HepG2 (cell line): ENCODE measurements around the gene JPT1. TPM values are rescaled to one million over a fixed set of nuclear protein-coding genes. Genes with fewer than 3 reads are reported as not detected.

ENCODE experiments used
- ATAC-seq: fragments of 200-7000 bp; cut with Tn5 transposase; 3 replicates; pipeline ENCODE4 v1.9.1; 2020; ENCODE audit warnings: mild to moderate bottlenecking, moderate library complexity
- BruUV-seq: library from RNA; stranded (reverse); fragments of 400-500 nt; replicated peaks from 2 replicates; lab custom pipeline; 2021; lab: Mats Ljungman, UMichigan
- CTCF ChIA-PET: fragments of 300-600 bp; formaldehyde crosslinking; extraction: SDS; loops from one replicate; lab custom pipeline; 2021; ENCODE audit warnings: low total read pairs, inconsistent platforms, low intra/inter-chr PET ratio; lab: Yijun Ruan, JAX
- POLR2A ChIA-PET: fragments of 350-600 bp; sonication (Branson Sonifier 250); formaldehyde crosslinking; loops from one replicate; lab custom pipeline; 2020; ENCODE audit warnings: antibody characterized with exemption, inconsistent platforms; lab: Yijun Ruan, JAX
- DNase-seq: peaks from one replicate; pipeline ENCODE4 v3.0.0-alpha.2; 2015; ENCODE audit warnings: low spot score
- FAIRE-seq: peaks from 3 replicates; lab custom pipeline; 2011; peaks lifted over from hg19 to GRCh38; lab: Jason Lieb, UNC
- H2AFZ ChIP-seq: one replicate; pipeline ENCODE4 v1.6.1; 2011; ENCODE audit warnings: low read length, inconsistent platforms
- H3K27ac ChIP-seq: fragments of 300-600 bp; 3 replicates; pipeline ENCODE4 v1.8.0; 2011; ENCODE audit warnings: mixed run types, mild to moderate bottlenecking, mixed read lengths, low read length, inconsistent platforms; ENCODE audit not compliant: insufficient read depth; ENCODE audit errors: extremely low read length
- H3K27me3 ChIP-seq, 2 experiments: fragments of 200-600 bp in 1 of 2; 2 replicates in 1 of 2; 3 replicates in 1 of 2; pipeline versions ENCODE4 v1.6.0 to v1.8.0; 2011; ENCODE audit warnings: low read length in 2 of 2, mild to moderate bottlenecking in 2 of 2, moderate library complexity in 2 of 2, inconsistent platforms in 1 of 2; ENCODE audit not compliant: insufficient read depth in 2 of 2, control insufficient read depth in 1 of 2
- H3K36me3 ChIP-seq, 2 experiments: fragments of 200-600 bp in 1 of 2; replicated peaks in 1 of 2; 2 replicates in 1 of 2; 3 replicates in 1 of 2; pipeline versions ENCODE4 v1.5.1 to v1.8.0; 2011; ENCODE audit warnings: low read length in 2 of 2, inconsistent platforms in 1 of 2; ENCODE audit not compliant: insufficient read depth in 2 of 2, control insufficient read depth in 1 of 2
- H3K4me1 ChIP-seq: 2 replicates; pipeline ENCODE4 v1.5.1; 2012; ENCODE audit warnings: low read length, inconsistent platforms; ENCODE audit not compliant: insufficient read depth
- H3K4me2 ChIP-seq: 2 replicates; pipeline ENCODE4 v1.6.0; 2011; ENCODE audit warnings: low read depth, low read length, inconsistent platforms
- H3K4me3 ChIP-seq, 3 experiments: fragments of 200-600 bp in 1 of 3; sonication (generic), shearing (Covaris generic) in 1 of 3; replicated peaks in 1 of 3; 2 replicates each; pipeline ENCODE4 v1.5.1; 2011 to 2016; ENCODE audit warnings: low read length in 3 of 3, inconsistent platforms in 2 of 3, low read depth in 2 of 3, mild to moderate bottlenecking in 2 of 3, control low read depth in 1 of 3, mixed read lengths in 1 of 3; ENCODE audit not compliant: insufficient read depth in 1 of 3
- H3K79me2 ChIP-seq: one replicate; pipeline ENCODE4 v1.6.1; 2011; ENCODE audit warnings: low read length, inconsistent platforms; ENCODE audit not compliant: insufficient read depth
- H3K9ac ChIP-seq: 2 replicates; pipeline ENCODE4 v1.6.0; 2011; ENCODE audit warnings: mild to moderate bottlenecking, low read depth, low read length, inconsistent platforms; ENCODE audit not compliant: insufficient read depth
- H3K9me3 ChIP-seq: 2 replicates; pipeline ENCODE4 v1.5.1; 2012; ENCODE audit warnings: mild to moderate bottlenecking, low read length
- H4K20me1 ChIP-seq: 2 replicates; pipeline ENCODE4 v1.6.0; 2011; ENCODE audit warnings: inconsistent platforms, mild to moderate bottlenecking, low read length, moderate library complexity; ENCODE audit not compliant: insufficient read depth
- AGO1 ChIP-seq: fragments of 200-400 bp; formaldehyde crosslinking; IDR thresholded peaks from 2 replicates; pipeline ENCODE4 v1.6.1; 2017; ENCODE audit warnings: mild to moderate bottlenecking, low read depth, low read length, moderate library complexity; ENCODE audit not compliant: poor library complexity, severe bottlenecking
- ATF2 ChIP-seq: sonication (generic); formaldehyde crosslinking; IDR thresholded peaks from 2 replicates; pipeline ENCODE4 v1.4.0; 2020; ENCODE audit warnings: missing genetic modification reagents
- GATAD2A ChIP-seq: IDR thresholded peaks from 2 replicates; pipeline ENCODE4 v1.6.1; 2016
- HHEX ChIP-seq: IDR thresholded peaks from 2 replicates; pipeline ENCODE4 v1.6.1; 2016; ENCODE audit warnings: control low read depth
- HOMEZ ChIP-seq: IDR thresholded peaks from 2 replicates; pipeline ENCODE4 v1.6.1; 2016; ENCODE audit warnings: low read depth
- NCOR1 ChIP-seq: fragments of 200-600 bp; sonication (generic); IDR thresholded peaks from 2 replicates; pipeline ENCODE4 v1.7.0; 2017; ENCODE audit warnings: antibody characterized with exemption, low read length, borderline replicate concordance
- NONO ChIP-seq, 2 experiments: fragments of 450-650 bp in 1 of 2; sonication (generic) in 1 of 2; formaldehyde crosslinking in 1 of 2; IDR thresholded peaks in 1 of 2; conservative IDR thresholded peaks in 1 of 2; 2 replicates each; pipeline versions ENCODE4 v1.6.1 to v1.8.0; 2017 to 2022; ENCODE audit warnings: mild to moderate bottlenecking in 1 of 2, missing genetic modification reagents in 1 of 2, moderate library complexity in 1 of 2
- REPIN1 ChIP-seq: sonication (generic); formaldehyde crosslinking; IDR thresholded peaks from 2 replicates; pipeline ENCODE4 v1.8.0; 2022; ENCODE audit warnings: missing genetic modification reagents, low read depth, mild to moderate bottlenecking, borderline replicate concordance
- TEAD2 ChIP-seq: sonication (generic); formaldehyde crosslinking; IDR thresholded peaks from 2 replicates; pipeline ENCODE4 v1.9.0; 2021; ENCODE audit warnings: missing genetic modification reagents
- TRIM24 ChIP-seq: sonication (generic); formaldehyde crosslinking; IDR thresholded peaks from 2 replicates; pipeline ENCODE4 v1.8.0; 2022; ENCODE audit warnings: mild to moderate bottlenecking, missing genetic modification reagents
- ZNF460 ChIP-seq: sonication (generic); formaldehyde crosslinking; IDR thresholded peaks from 2 replicates; pipeline ENCODE4 v1.5.1; 2020; ENCODE audit warnings: missing genetic modification reagents, mild to moderate bottlenecking, borderline replicate concordance
- ZNF777 ChIP-seq: sonication (generic); formaldehyde crosslinking; IDR thresholded peaks from 2 replicates; pipeline ENCODE4 v1.4.0; 2020; ENCODE audit warnings: missing genetic modification reagents
- ZSCAN21 ChIP-seq: sonication (generic); formaldehyde crosslinking; IDR thresholded peaks from 2 replicates; pipeline ENCODE4 v1.8.0; 2022; ENCODE audit warnings: mild to moderate bottlenecking, missing genetic modification reagents, moderate library complexity, borderline replicate concordance
- WGBS: methylation state at CpG from one replicate; pipeline ENCODE4 v1.1.6; 2017; ENCODE audit warnings: low lambda C conversion rate; 5-methylcytosine and 5-hydroxymethylcytosine counted together
- in situ Hi-C: cut with HindIII; loops from 2 replicates; pipeline ENCODE4 v1.10.0; 2017; ENCODE audit warnings: low pct_unique_long_range_greater_than_20kb; ENCODE audit not compliant: extremely low pct_ligation_motif_present
- intact Hi-C: fragments of 100-400 bp; cut with micrococcal nuclease; formaldehyde crosslinking; loops from one replicate; pipeline ENCODE4 v1.10.0; 2022; ENCODE audit not compliant: unreplicated experiment
- polyA plus RNA-seq, 8 experiments: library from polyadenylated mRNA; depleted of rRNA in 3 of 8; stranded (reverse) in 7 of 8; unstranded in 1 of 8; fragments of >200 nt; fragmentation: Illumina TruSeq in 4 of 8; extraction: Trizol in 4 of 8; gene quantifications; 2 replicates each; pipeline versions ENCODE4 v1.2.1 to v1.2.3, GENCODE V29; 2011 to 2016; ENCODE audit warnings: low read depth in 4 of 8, missing spikeins in 1 of 8, mixed read lengths in 1 of 8; ENCODE audit not compliant: insufficient read depth in 1 of 8
- total RNA-seq, 5 experiments: library from RNA; depleted of rRNA; stranded (reverse); fragments of >200 nt; fragmentation: Illumina TruSeq; extraction: Trizol; gene quantifications; 2 replicates each; pipeline ENCODE4 v1.2.3, GENCODE V29; 2016; ENCODE audit warnings: low read depth in 1 of 5
- TF ChIP-seq, protein P1 (sequence below): IDR thresholded peaks from 2 replicates; pipeline ENCODE4 v1.6.1; 2018; ENCODE audit warnings: missing genetic modification reagents
- TF ChIP-seq, protein P2 (sequence below): sonication (generic); formaldehyde crosslinking; IDR thresholded peaks from 2 replicates; pipeline ENCODE4 v1.4.0; 2020; ENCODE audit warnings: mild to moderate bottlenecking, missing genetic modification reagents

The JPT1 gene
- total and polyA plus RNA-seq, 2 of the 13 experiments (the other 11 are each of a cell fraction or from before 2014, with no cell fraction given), result 43.3 to 256 TPM

DNA sequence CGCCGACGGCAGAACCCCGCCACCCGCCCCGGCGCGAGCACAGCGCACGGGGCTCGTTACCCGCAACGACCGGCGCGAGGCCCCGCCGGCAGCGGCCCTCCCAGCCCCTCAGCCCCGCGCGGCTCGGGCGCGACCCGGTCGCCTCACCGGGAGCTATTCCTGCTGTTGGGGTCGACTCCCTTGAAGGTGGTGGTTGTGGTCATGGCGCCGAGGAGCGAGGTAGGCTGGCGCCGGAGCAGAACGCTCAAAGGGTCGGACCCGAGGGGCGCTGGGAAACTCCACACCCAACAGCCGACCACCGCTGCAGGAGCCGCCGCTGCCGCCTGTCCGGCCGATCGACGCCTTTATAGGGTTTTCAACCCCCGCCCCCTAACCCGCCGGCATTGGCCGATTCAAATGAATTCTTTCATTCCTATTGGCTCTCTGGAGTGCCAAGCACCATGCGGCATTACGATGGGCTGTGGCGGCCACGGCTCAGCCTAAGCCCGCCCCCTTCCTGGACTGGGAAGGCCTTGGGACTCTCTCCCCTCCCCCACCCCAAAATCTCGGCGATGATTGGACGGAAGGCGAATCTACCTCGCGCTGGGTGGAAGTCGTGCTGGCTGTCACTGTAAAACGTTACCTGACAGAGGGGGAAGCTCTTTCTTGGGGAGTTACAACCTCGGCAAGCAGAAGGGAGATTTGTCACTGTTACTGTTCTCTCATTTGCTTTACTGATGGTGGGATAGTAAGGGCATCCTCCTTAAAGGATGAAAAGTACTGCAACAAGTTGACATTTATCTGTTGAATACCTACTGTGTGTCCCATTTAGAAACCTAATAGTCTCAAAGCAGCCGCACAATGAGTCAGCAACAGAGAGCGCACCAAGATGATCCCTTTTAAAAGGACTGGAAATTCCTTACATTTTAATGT, at the start of gene JPT1 (continued):
- TF ChIP-seq, protein P1, sequence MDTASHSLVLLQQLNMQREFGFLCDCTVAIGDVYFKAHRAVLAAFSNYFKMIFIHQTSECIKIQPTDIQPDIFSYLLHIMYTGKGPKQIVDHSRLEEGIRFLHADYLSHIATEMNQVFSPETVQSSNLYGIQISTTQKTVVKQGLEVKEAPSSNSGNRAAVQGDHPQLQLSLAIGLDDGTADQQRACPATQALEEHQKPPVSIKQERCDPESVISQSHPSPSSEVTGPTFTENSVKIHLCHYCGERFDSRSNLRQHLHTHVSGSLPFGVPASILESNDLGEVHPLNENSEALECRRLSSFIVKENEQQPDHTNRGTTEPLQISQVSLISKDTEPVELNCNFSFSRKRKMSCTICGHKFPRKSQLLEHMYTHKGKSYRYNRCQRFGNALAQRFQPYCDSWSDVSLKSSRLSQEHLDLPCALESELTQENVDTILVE (CRISPR knock-in tag), result peak; percentile 72

- Histone ChIP-seq H4K20me1 (no peaks in the 10 kb centered on the region), H3K27me3 (no peaks in the 10 kb centered on the region), H3K4me3 (peak overlapping the region in 1 of 3 experiments; percentile 59; a peak in 2 of 6 replicates), H2AFZ (peak overlapping the region; percentile 68), H3K27ac (peak overlapping the region; percentile 62), H3K4me1 (peaks cover 43% of the 10 kb centered on the region), H3K9me3 (no peaks in the 10 kb centered on the region), H3K79me2 (no peaks in the 10 kb centered on the region), H3K9ac (no peak overlapping the region), H3K4me2 (peak overlapping the region; percentile 82), H3K36me3 (no peaks in the 10 kb centered on the region)
- FAIRE-seq (no peak), DNase-seq (peak; percentile 53), ATAC-seq (peak; percentile 30)
- intact Hi-C loops (loop anchor here (5.0 kb wide), 2 partner anchors 48 to 68 kb away; partner anchors contain the start of genes JPT1 and NT5C), in situ Hi-C loops (no loop called here)
- CTCF ChIA-PET, result interaction anchor here (1.3 to 1.4 kb wide), 2 partner anchors 68 to 87 kb away, joined by 3 read pairs; partner anchors contain the start of gene NT5C
- 43% methylated on average over 6 of the region's 6 CpGs for WGBS
- BruUV-seq, result no TSS peak
- POLR2A ChIA-PET, result interaction anchor here (0.6 to 3.2 kb wide), 15 partner anchors 17 to 538 kb away, joined by 3 to 15 read pairs (median 4); partner anchors contain the start of genes ARMC7, JPT1, MRPL58 and NT5C
- peak; percentile 32; the same call in 1 of the 2 replicates for TF ChIP-seq ATF2 (CRISPR knock-in tag)
- TF ChIP-seq ZSCAN21 (CRISPR knock-in tag), result no peak
- TF ChIP-seq ZNF460 (CRISPR knock-in tag), result peak; percentile 72; the same call in 1 of the 2 replicates
- no peak for TF ChIP-seq AGO1
- no peak for TF ChIP-seq TEAD2 (CRISPR knock-in tag)
- TF ChIP-seq NCOR1, result 0 out of 2 replicates have a peak, but pooled peaks have one; percentile 23
- peak; percentile 98 for TF ChIP-seq GATAD2A
- no peak for TF ChIP-seq ZNF777 (CRISPR knock-in tag)
- no peak for TF ChIP-seq NONO (IDR thresholded peaks at IDR 0.05)
- TF ChIP-seq NONO (CRISPR knock-in tag; conservative IDR thresholded peaks at IDR 0.05), result 0 out of 2 replicates have a peak, but pooled peaks have one; percentile 47
- TF ChIP-seq REPIN1 (CRISPR knock-in tag), result peak; percentile 56; the same call in 1 of the 2 replicates
- peak; percentile 75; the same call in 1 of the 2 replicates for TF ChIP-seq HHEX (CRISPR knock-in tag)
- 0 out of 2 replicates have a peak, but pooled peaks have one; percentile 11 for TF ChIP-seq TRIM24 (CRISPR knock-in tag)
- no peak for TF ChIP-seq HOMEZ
- TF ChIP-seq, protein P2, sequence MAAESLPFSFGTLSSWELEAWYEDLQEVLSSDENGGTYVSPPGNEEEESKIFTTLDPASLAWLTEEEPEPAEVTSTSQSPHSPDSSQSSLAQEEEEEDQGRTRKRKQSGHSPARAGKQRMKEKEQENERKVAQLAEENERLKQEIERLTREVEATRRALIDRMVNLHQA (CRISPR knock-in tag), result 0 out of 2 replicates have a peak, but pooled peaks have one; percentile 14
Measured at GRCh38 chr17:75199886-75200618, 45.7 kb upstream of the JPT1 start.
